ENCODE results near the gene RFC5. TPM values are rescaled to one million over a fixed set of nuclear protein-coding genes. Genes with fewer than 3 reads are reported as not detected.

The RFC5 gene
- total and polyA plus RNA-seq, 2 of the 8 experiments (the other 6 are each of a cell fraction or from before 2014, with no cell fraction given), result 34.4 to 40.6 TPM

DNA sequence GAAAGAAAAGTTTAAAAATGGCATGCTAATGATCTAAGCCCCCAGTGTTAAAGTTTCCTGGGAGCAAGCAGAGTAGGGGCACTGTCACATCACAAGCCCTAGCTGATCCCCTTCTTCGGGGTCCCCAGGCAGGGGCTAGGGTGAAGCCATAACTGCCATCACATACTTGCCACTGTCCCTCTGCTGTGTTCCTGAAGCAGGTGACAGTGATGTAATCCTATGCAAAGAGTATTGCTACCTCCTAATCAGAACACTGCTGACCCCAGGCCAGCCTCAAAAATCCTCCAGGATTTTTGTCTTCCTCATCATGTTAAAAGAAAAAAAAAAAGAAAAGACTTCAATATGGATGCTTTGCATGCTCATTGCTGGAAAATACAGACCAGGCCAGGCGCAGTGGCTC lies 1.2 kb upstream of the RFC5 start:
- Histone ChIP-seq H2BK15ac (ENCODE audit: low read length) (no peak overlapping the region), H3K23ac (ENCODE audit: insufficient read length) (no peak overlapping the region), H3K56ac (replicated peaks; ENCODE audit: insufficient read length, low read depth, low read length) (no peak overlapping the region), H2AK5ac (ENCODE audit: low read depth, low read length) (no peak overlapping the region), H3K14ac (ENCODE audit: insufficient read length) (no peak overlapping the region), H4K5ac (ENCODE audit: insufficient read length, low read depth, low read length) (no peak overlapping the region), H4K91ac (replicated peaks; ENCODE audit: insufficient read length, low read length) (no peak overlapping the region), H3K79me1 (ENCODE audit: low read depth, low read length) (no peaks in the 10 kb centered on the region), H2BK5ac (ENCODE audit: low read depth, low read length) (no peak overlapping the region), H4K20me1 (replicated peaks in 1 of 2; ENCODE audit: control insufficient read depth in 1 of 2, insufficient read depth in 2 of 2, low read length in 2 of 2) (no peaks in the 10 kb centered on the region), H2AFZ (ENCODE audit: low read length) (no peak overlapping the region), H3K4me3 (ENCODE audit: extremely low read depth in 1 of 4, insufficient read depth in 2 of 4, low read depth in 3 of 4, low read length in 4 of 4) (no peak overlapping the region), H4K8ac (ENCODE audit: extremely low read depth, insufficient read depth, low read length) (no peak overlapping the region), H3K18ac (ENCODE audit: extremely low read depth, low read length) (no peak overlapping the region), H3K4me2 (ENCODE audit: insufficient read depth in 1 of 2, low read depth in 2 of 2, low read length in 2 of 2) (no peak overlapping the region), H3K4ac (replicated peaks; ENCODE audit: insufficient read length, low read depth, low read length) (no peak overlapping the region), H3K79me2 (ENCODE audit: control insufficient read depth in 1 of 2, insufficient read depth in 2 of 2, low read length in 2 of 2) (peaks cover 8 to 16% of the 10 kb centered on the region in 2 experiments; a peak in 3 of 4 replicates), H2BK120ac (replicated peaks; ENCODE audit: low read depth, low read length) (no peak overlapping the region), H3K23me2 (ENCODE audit: low read depth, low read length) (peaks cover 3% of the 10 kb centered on the region), H2BK20ac (ENCODE audit: low read length) (no peak overlapping the region), H3K36me3 (ENCODE audit: control insufficient read depth in 2 of 4, insufficient read depth in 4 of 4, low read length in 3 of 4) (peaks cover 7 to 17% (median 14%) of the 10 kb centered on the region in 4 experiments), H3K27me3 (replicated peaks in 1 of 4; ENCODE audit: control insufficient read depth in 3 of 4, extremely low read depth in 1 of 4, insufficient read depth in 3 of 4, low read length in 3 of 4) (no peaks in the 10 kb centered on the region), H3K9me3 (ENCODE audit: insufficient read depth in 2 of 2, low read depth in 1 of 2, low read length in 1 of 2) (no peaks in the 10 kb centered on the region), H3K4me1 (replicated peaks in 1 of 4; ENCODE audit: control insufficient read depth in 3 of 4, insufficient read depth in 4 of 4, low read length in 3 of 4) (no peaks in the 10 kb centered on the region; a peak in 1 of 7 replicates), H3K9ac (replicated peaks in 1 of 4; ENCODE audit: extremely low read depth in 1 of 4, low read depth in 3 of 4, low read length in 3 of 4) (no peak overlapping the region), H2BK12ac (ENCODE audit: low read depth, low read length) (no peak overlapping the region), H3K27ac (ENCODE audit: low read depth, low read length) (no peak overlapping the region)
- 94% methylated on average over 2 of the region's 2 CpGs; no CpG with 5 or more reads in 1 of the 2 experiments for WGBS, 2 experiments (ENCODE audit: extremely low coverage in 1 of 2, insufficient coverage in 1 of 2, insufficient read length in 1 of 2, insufficient replicate concordance in 2 of 2, low coverage in 1 of 2, low lambda C conversion rate in 2 of 2, missing lambda C conversion rate in 1 of 2)
- CTCF ChIA-PET (ENCODE audit: partially characterized antibody), result interaction anchor here (0.9 to 2.9 kb wide), 2 partner anchors 41 to 140 kb away, joined by 3 to 16 read pairs; no protein-coding TSS in a partner anchor
- POLR2A ChIA-PET (ENCODE audit: partially characterized antibody), result no interaction called here
- no peak for FAIRE-seq
- no peak for DNase-seq (ENCODE audit: low read depth in 1 of 2, low spot score in 2 of 2)
- no peak for TF ChIP-seq NRF1 (IDR thresholded peaks at IDR 0.05; ENCODE audit: low read depth, low read length)
- TF ChIP-seq CBX5 (IDR thresholded peaks at IDR 0.05; ENCODE audit: low read depth, low read length), result no peak
- TF ChIP-seq ASH2L (IDR thresholded peaks at IDR 0.05; ENCODE audit: low read length), result no peak
- TF ChIP-seq SUZ12 (IDR thresholded peaks at IDR 0.05; ENCODE audit: low read length), result no peak
- no peak for TF ChIP-seq CEBPB (IDR thresholded peaks at IDR 0.05; ENCODE audit: low read depth, low read length)
- TF ChIP-seq, protein P1, sequence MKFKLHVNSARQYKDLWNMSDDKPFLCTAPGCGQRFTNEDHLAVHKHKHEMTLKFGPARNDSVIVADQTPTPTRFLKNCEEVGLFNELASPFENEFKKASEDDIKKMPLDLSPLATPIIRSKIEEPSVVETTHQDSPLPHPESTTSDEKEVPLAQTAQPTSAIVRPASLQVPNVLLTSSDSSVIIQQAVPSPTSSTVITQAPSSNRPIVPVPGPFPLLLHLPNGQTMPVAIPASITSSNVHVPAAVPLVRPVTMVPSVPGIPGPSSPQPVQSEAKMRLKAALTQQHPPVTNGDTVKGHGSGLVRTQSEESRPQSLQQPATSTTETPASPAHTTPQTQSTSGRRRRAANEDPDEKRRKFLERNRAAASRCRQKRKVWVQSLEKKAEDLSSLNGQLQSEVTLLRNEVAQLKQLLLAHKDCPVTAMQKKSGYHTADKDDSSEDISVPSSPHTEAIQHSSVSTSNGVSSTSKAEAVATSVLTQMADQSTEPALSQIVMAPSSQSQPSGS (IDR thresholded peaks at IDR 0.05; ENCODE audit: low read length), result no peak
- TF ChIP-seq HDAC2 (IDR thresholded peaks at IDR 0.05; ENCODE audit: borderline replicate concordance in 1 of 2, low read depth in 2 of 2, low read length in 2 of 2), result no peak
